Measurements from ENCODE around the gene SYNE1.

Gene SYNE1

GRCh38 chr6:152233547-152234320 lies 403.4 kb downstream of the SYNE1 start:
- DNase-seq (ENCODE audit: low read depth, low spot score): peak; percentile 32
- H3K4me3 ChIP-seq (ENCODE audit: low read length): no peak overlapping the region

GRCh38 chr6:152232501-152233151 lies 404.5 kb downstream of the SYNE1 start:
- no peak overlapping the region for H3K4me3 ChIP-seq (ENCODE audit: low read length)
- DNase-seq (ENCODE audit: low read depth, low spot score): peak; percentile 80

GRCh38 chr6:152229330-152229729 lies 407.8 kb downstream of the SYNE1 start:
- H3K4me3 ChIP-seq (ENCODE audit: low read length): no peak overlapping the region
- DNase-seq (ENCODE audit: low read depth, low spot score): no peak

GRCh38 chr6:152226119-152226518 lies 411.0 kb downstream of the SYNE1 start:
- no peak for DNase-seq (ENCODE audit: low read depth, low spot score)
- no peak overlapping the region for H3K4me3 ChIP-seq (ENCODE audit: low read length)

GRCh38 chr6:152225241-152225934 lies 411.8 kb downstream of the SYNE1 start:
- no peak for DNase-seq (ENCODE audit: low read depth, low spot score)
- H3K4me3 ChIP-seq (ENCODE audit: low read length): no peak overlapping the region

- no peak overlapping the region for H3K4me3 ChIP-seq (ENCODE audit: low read length)
- DNase-seq (ENCODE audit: low read depth, low spot score): no peak
Measured at GRCh38 chr6:152223636-152224035, 413.5 kb downstream of the SYNE1 start.

GRCh38 chr6:152221806-152222628 lies 415.1 kb downstream of the SYNE1 start:
- H3K4me3 ChIP-seq (ENCODE audit: low read length): no peak overlapping the region
- no peak for DNase-seq (ENCODE audit: low read depth, low spot score)

GRCh38 chr6:152220786-152221185 lies 416.4 kb downstream of the SYNE1 start:
- no peak overlapping the region for H3K4me3 ChIP-seq (ENCODE audit: low read length)
- no peak for DNase-seq (ENCODE audit: low read depth, low spot score)

GRCh38 chr6:152218887-152219286 lies 418.3 kb downstream of the SYNE1 start:
- no peak overlapping the region for H3K4me3 ChIP-seq (ENCODE audit: low read length)
- no peak for DNase-seq (ENCODE audit: low read depth, low spot score)

GRCh38 chr6:152212437-152212836 lies 424.7 kb downstream of the SYNE1 start:
- no peak for DNase-seq (ENCODE audit: low read depth, low spot score)
- no peak overlapping the region for H3K4me3 ChIP-seq (ENCODE audit: low read length)

- DNase-seq (ENCODE audit: low read depth, low spot score): no peak
- no peak overlapping the region for H3K4me3 ChIP-seq (ENCODE audit: low read length)
Measured at GRCh38 chr6:152209211-152209610, 428.0 kb downstream of the SYNE1 start.

- H3K4me3 ChIP-seq (ENCODE audit: low read length): no peak overlapping the region
- no peak for DNase-seq (ENCODE audit: low read depth, low spot score)
Measured at GRCh38 chr6:152207915-152208714, 429.0 kb downstream of the SYNE1 start.

GRCh38 chr6:152206072-152206818 lies 430.9 kb downstream of the SYNE1 start:
- DNase-seq (ENCODE audit: low read depth, low spot score): peak; percentile 57
- no peak overlapping the region for H3K4me3 ChIP-seq (ENCODE audit: low read length)

GRCh38 chr6:152204591-152204990 lies 432.6 kb downstream of the SYNE1 start:
- DNase-seq (ENCODE audit: low read depth, low spot score): no peak
- no peak overlapping the region for H3K4me3 ChIP-seq (ENCODE audit: low read length)

GRCh38 chr6:152201120-152201519 lies 436.0 kb downstream of the SYNE1 start:
- H3K4me3 ChIP-seq (ENCODE audit: low read length): no peak overlapping the region
- DNase-seq (ENCODE audit: low read depth, low spot score): no peak

GRCh38 chr6:152195896-152196295 lies 441.3 kb downstream of the SYNE1 start:
- DNase-seq (ENCODE audit: low read depth, low spot score): no peak
- H3K4me3 ChIP-seq (ENCODE audit: low read length): no peak overlapping the region

GRCh38 chr6:152189736-152190135 lies 447.4 kb downstream of the SYNE1 start:
- H3K4me3 ChIP-seq (ENCODE audit: low read length): no peak overlapping the region
- DNase-seq (ENCODE audit: low read depth, low spot score): no peak

- H3K4me3 ChIP-seq (ENCODE audit: low read length): no peak overlapping the region
- no peak for DNase-seq (ENCODE audit: low read depth, low spot score)
Measured at GRCh38 chr6:152188011-152188410, 449.2 kb downstream of the SYNE1 start.

Measured in Jurkat, Clone E6-1 (cell line).